GM12878 (cell line): Measurements from ENCODE around the gene TSC22D4. TPM values are rescaled to one million over a fixed set of nuclear protein-coding genes. Genes with fewer than 3 reads are reported as not detected.

Source experiments
- ATAC-seq: fragments of 200-7000 bp; cut with Tn5 transposase; 3 replicates; pipeline ENCODE4 v1.9.1; 2020; ENCODE audit warnings: mild to moderate bottlenecking, moderate library complexity
- BruUV-seq: library from RNA; stranded (reverse); fragments of 400-500 nt; replicated peaks from 2 replicates; lab custom pipeline; 2021; lab: Mats Ljungman, UMichigan
- CTCF ChIA-PET: fragments of 300-600 bp; sonication (Branson Sonifier 250); formaldehyde crosslinking; extraction: SDS; loops from one replicate; lab custom pipeline; 2021; ENCODE audit warnings: inconsistent platforms; lab: Yijun Ruan, JAX
- POLR2A ChIA-PET: fragments of 350-600 bp; formaldehyde crosslinking; extraction: SDS; loops from one replicate; lab custom pipeline; 2021; ENCODE audit warnings: inconsistent platforms; lab: Charles Lee
- RAD21 ChIA-PET: fragments of 300-600 bp; sonication (Branson Sonifier 250); formaldehyde crosslinking; loops from one replicate; lab custom pipeline; 2023; ENCODE audit warnings: antibody characterized with exemption; ENCODE audit not compliant: unreplicated experiment; lab: Charles Lee
- SMC1A ChIA-PET: fragments of 300-600 bp; sonication (Branson Sonifier 250); formaldehyde crosslinking; loops from one replicate; lab custom pipeline; 2023; ENCODE audit not compliant: unreplicated experiment, uncharacterized antibody; lab: Charles Lee
- DNase-seq: peaks from one replicate; pipeline ENCODE4 v3.0.0-alpha.2; 2011; ENCODE audit warnings: low read depth, low spot score
- FAIRE-seq: peaks from 3 replicates; lab custom pipeline; 2011; peaks lifted over from hg19 to GRCh38; lab: Jason Lieb, UNC
- H2AFZ ChIP-seq: 2 replicates; pipeline ENCODE4 v1.6.0; 2011; ENCODE audit warnings: low read depth, low read length, control low read depth; ENCODE audit not compliant: control insufficient read depth
- H3K27ac ChIP-seq: 2 replicates; pipeline ENCODE4 v1.5.1; 2011; ENCODE audit warnings: control low read depth; ENCODE audit not compliant: control insufficient read depth, insufficient read depth
- H3K27me3 ChIP-seq, 2 experiments: replicated peaks in 1 of 2; 2 replicates each; pipeline versions ENCODE4 v1.6.0 to v1.6.1; 2011; ENCODE audit warnings: low read length in 1 of 2; ENCODE audit not compliant: control insufficient read depth in 2 of 2, insufficient read depth in 2 of 2
- H3K36me3 ChIP-seq, 2 experiments: 2 replicates each; pipeline ENCODE4 v1.5.1; 2011; ENCODE audit warnings: low read length in 1 of 2; ENCODE audit not compliant: control insufficient read depth in 2 of 2, insufficient read depth in 2 of 2
- H3K4me1 ChIP-seq: 2 replicates; pipeline ENCODE4 v1.6.1; 2011; ENCODE audit warnings: mild to moderate bottlenecking, low read length, moderate library complexity, mixed read lengths; ENCODE audit not compliant: control insufficient read depth, insufficient read depth
- H3K4me2 ChIP-seq: 2 replicates; pipeline ENCODE4 v1.6.0; 2011; ENCODE audit warnings: control low read depth; ENCODE audit not compliant: control insufficient read depth, insufficient read depth
- H3K4me3 ChIP-seq: fragments of 200-600 bp; sonication (generic); 2 replicates; pipeline ENCODE4 v1.5.1; 2016
- H3K79me2 ChIP-seq: 2 replicates; pipeline ENCODE4 v1.6.0; 2011; ENCODE audit warnings: low read length; ENCODE audit not compliant: control insufficient read depth, insufficient read depth
- H3K9ac ChIP-seq: 2 replicates; pipeline ENCODE4 v1.8.0; 2011; ENCODE audit warnings: low read length, control low read depth, mixed read lengths; ENCODE audit not compliant: control insufficient read depth, insufficient read depth
- H3K9me3 ChIP-seq: replicated peaks from 3 replicates; pipeline ENCODE4 v1.5.1; 2011; ENCODE audit warnings: mild to moderate bottlenecking, low read length; ENCODE audit not compliant: control insufficient read depth, insufficient read depth
- H4K20me1 ChIP-seq: 2 replicates; pipeline ENCODE4 v1.6.0; 2011; ENCODE audit not compliant: control insufficient read depth, insufficient read depth
- in situ Hi-C: fragments of 300-500 bp; cut with MboI; formaldehyde crosslinking; loops from 9 replicates; pipeline ENCODE4 v1.14.3; 2018; ENCODE audit warnings: mixed read lengths
- intact Hi-C: fragments of 100-400 bp; cut with micrococcal nuclease; formaldehyde crosslinking; loops from one replicate; pipeline ENCODE4 v1.14.2; 2022; ENCODE audit not compliant: unreplicated experiment
- polyA plus RNA-seq, 11 experiments: library from polyadenylated mRNA; depleted of rRNA in 4 of 11; unstranded in 6 of 11; stranded (reverse) in 5 of 11; fragments of >200 nt; fragmentation: Nextera tagmentation in 4 of 11; fragmentation: Illumina TruSeq in 1 of 11; extraction: Ambion mirVana in 4 of 11; extraction: Trizol in 1 of 11; gene quantifications; 1 replicate in 1 of 11; 2 replicates in 10 of 11; pipeline versions ENCODE4 v1.2.1 to v1.2.3, GENCODE V29; 2011 to 2016; ENCODE audit warnings: inconsistent platforms in 2 of 11, missing spikeins in 2 of 11, low read depth in 1 of 11
- total RNA-seq, 4 experiments: library from RNA; depleted of rRNA in 3 of 4; stranded (reverse); fragments of >200 nt in 3 of 4; fragmentation: Illumina TruSeq in 1 of 4; extraction: Trizol in 1 of 4; gene quantifications; 2 replicates each; pipeline versions ENCODE4 v1.2.1 to v1.2.3, GENCODE V29; 2013 to 2021
- TF ChIP-seq, protein P1 (sequence below): fragments of 450-650 bp; IDR thresholded peaks from 2 replicates; pipeline ENCODE4 v1.6.1; 2017; ENCODE audit warnings: mild to moderate bottlenecking, moderate library complexity
- TF ChIP-seq, protein P2 (sequence below): fragments of 450-650 bp; IDR thresholded peaks from 2 replicates; pipeline ENCODE4 v1.6.1; 2017; ENCODE audit warnings: low read depth, mild to moderate bottlenecking, moderate library complexity

TSC22D4 gene
- total and polyA plus RNA-seq, 10 of the 15 experiments (the other 5 are each of a cell fraction or from before 2014, with no cell fraction given), result 0.50 to 65.7 (median 24.4) TPM

DNA sequence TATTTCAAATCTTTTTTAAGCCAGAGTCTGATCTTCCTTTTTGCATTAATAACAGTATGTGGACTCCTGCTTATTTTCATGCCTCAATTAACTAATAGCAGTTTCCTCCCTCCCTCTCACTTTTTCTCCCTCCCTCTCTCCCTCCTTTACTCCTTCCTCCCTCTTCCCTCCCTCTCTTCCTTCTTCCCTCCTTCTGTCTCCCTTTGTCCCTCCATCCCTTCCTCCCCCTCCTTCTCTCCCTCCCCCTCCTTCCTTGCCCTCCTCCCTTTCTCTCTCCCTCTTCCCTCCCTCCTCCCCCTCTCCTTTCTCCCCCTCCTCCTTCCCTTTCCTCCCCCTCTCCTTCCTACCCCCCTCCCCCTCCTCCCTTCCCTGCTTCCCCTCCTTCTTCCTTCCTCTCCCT is 52.5 kb downstream of the TSC22D4 start:
- ChIA-PET CTCF (no interaction called here), RAD21 (no interaction called here), POLR2A (interaction anchor here (0.7 kb wide), 2 partner anchors 49 to 297 kb away, joined by 3 to 5 read pairs; no protein-coding TSS in a partner anchor), SMC1A (no interaction called here)
- FAIRE-seq, result no peak
- Histone ChIP-seq H3K4me3 (no peak overlapping the region), H2AFZ (no peak overlapping the region), H3K27ac (no peak overlapping the region), H3K9me3 (no peaks in the 10 kb centered on the region), H3K27me3 (no peaks in the 10 kb centered on the region), H3K4me1 (peaks cover 22% of the 10 kb centered on the region), H3K36me3 (peaks cover 0 to 3% of the 10 kb centered on the region in 2 experiments; a peak in 2 of 4 replicates), H3K79me2 (peaks cover 22% of the 10 kb centered on the region), H3K4me2 (no peak overlapping the region), H3K9ac (no peak overlapping the region), H4K20me1 (no peaks in the 10 kb centered on the region)
- intact Hi-C loops, result no loop called here
- BruUV-seq, result no TSS peak
- no peak for ATAC-seq
- DNase-seq, result no peak
- in situ Hi-C loops, result no loop called here
- TF ChIP-seq, protein P1, sequence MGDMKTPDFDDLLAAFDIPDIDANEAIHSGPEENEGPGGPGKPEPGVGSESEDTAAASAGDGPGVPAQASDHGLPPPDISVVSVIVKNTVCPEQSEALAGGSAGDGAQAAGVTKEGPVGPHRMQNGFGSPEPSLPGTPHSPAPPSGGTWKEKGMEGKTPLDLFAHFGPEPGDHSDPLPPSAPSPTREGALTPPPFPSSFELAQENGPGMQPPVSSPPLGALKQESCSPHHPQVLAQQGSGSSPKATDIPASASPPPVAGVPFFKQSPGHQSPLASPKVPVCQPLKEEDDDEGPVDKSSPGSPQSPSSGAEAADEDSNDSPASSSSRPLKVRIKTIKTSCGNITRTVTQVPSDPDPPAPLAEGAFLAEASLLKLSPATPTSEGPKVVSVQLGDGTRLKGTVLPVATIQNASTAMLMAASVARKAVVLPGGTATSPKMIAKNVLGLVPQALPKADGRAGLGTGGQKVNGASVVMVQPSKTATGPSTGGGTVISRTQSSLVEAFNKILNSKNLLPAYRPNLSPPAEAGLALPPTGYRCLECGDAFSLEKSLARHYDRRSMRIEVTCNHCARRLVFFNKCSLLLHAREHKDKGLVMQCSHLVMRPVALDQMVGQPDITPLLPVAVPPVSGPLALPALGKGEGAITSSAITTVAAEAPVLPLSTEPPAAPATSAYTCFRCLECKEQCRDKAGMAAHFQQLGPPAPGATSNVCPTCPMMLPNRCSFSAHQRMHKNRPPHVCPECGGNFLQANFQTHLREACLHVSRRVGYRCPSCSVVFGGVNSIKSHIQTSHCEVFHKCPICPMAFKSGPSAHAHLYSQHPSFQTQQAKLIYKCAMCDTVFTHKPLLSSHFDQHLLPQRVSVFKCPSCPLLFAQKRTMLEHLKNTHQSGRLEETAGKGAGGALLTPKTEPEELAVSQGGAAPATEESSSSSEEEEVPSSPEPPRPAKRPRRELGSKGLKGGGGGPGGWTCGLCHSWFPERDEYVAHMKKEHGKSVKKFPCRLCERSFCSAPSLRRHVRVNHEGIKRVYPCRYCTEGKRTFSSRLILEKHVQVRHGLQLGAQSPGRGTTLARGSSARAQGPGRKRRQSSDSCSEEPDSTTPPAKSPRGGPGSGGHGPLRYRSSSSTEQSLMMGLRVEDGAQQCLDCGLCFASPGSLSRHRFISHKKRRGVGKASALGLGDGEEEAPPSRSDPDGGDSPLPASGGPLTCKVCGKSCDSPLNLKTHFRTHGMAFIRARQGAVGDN, result no peak
- TF ChIP-seq, protein P2, sequence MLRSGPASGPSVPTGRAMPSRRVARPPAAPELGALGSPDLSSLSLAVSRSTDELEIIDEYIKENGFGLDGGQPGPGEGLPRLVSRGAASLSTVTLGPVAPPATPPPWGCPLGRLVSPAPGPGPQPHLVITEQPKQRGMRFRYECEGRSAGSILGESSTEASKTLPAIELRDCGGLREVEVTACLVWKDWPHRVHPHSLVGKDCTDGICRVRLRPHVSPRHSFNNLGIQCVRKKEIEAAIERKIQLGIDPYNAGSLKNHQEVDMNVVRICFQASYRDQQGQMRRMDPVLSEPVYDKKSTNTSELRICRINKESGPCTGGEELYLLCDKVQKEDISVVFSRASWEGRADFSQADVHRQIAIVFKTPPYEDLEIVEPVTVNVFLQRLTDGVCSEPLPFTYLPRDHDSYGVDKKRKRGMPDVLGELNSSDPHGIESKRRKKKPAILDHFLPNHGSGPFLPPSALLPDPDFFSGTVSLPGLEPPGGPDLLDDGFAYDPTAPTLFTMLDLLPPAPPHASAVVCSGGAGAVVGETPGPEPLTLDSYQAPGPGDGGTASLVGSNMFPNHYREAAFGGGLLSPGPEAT, result no peak
